Right lobe of liver (tissue), 4 donors: ENCODE results near the gene MAML2.

Experiments used
- POLR2A ChIP-seq: fragments of 450-650 bp; IDR thresholded peaks from one replicate; pipeline ENCODE4 v1.6.1; 2017; ENCODE audit warnings: antibody characterized with exemption, mild to moderate bottlenecking
- TF ChIP-seq, protein P1 (sequence below), 4 donors: fragments of 200-600 bp in 3 of 4; fragments of 450-650 bp in 1 of 4; IDR thresholded peaks; one replicate each; pipeline versions ENCODE4 v1.5.1 to v1.8.0; 2016 to 2022; ENCODE audit warnings: antibody characterized with exemption in 4 of 4, mild to moderate bottlenecking in 2 of 4
- donor health status: DM: no; HTN: no; CAD: no.
- donor health status: DM: no; HTN: no; CAD: no.
- donor health status: DM: no; HTN: yes; CAD: no.

DNA sequence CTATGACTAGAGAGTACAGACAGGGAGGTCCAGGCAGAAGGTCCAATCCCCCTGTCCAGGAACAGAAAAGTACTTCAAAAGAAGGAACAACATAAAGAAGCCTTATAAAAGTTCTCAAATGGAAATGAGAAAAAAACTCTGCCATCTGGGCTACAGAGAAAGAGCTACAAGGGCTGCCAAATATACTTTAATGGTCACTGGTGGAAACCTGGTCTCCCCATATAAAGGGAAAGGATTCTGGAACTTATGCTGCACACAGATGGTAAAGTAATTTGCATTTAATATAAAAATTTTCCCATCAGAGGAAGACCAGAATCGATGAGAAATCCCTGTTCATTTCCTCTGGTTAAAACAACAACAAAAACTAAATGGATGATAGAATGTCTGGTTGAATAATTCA, 299.7 kb downstream of the MAML2 start:
- TF ChIP-seq, protein P1, sequence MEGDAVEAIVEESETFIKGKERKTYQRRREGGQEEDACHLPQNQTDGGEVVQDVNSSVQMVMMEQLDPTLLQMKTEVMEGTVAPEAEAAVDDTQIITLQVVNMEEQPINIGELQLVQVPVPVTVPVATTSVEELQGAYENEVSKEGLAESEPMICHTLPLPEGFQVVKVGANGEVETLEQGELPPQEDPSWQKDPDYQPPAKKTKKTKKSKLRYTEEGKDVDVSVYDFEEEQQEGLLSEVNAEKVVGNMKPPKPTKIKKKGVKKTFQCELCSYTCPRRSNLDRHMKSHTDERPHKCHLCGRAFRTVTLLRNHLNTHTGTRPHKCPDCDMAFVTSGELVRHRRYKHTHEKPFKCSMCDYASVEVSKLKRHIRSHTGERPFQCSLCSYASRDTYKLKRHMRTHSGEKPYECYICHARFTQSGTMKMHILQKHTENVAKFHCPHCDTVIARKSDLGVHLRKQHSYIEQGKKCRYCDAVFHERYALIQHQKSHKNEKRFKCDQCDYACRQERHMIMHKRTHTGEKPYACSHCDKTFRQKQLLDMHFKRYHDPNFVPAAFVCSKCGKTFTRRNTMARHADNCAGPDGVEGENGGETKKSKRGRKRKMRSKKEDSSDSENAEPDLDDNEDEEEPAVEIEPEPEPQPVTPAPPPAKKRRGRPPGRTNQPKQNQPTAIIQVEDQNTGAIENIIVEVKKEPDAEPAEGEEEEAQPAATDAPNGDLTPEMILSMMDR (IDR thresholded peaks at IDR 0.05) = no peak
- TF ChIP-seq POLR2A = no peak
